Stimulated activated CD8-positive, alpha-beta memory T cell treated with anti-CD3 and anti-CD28 coated beads, Interleukin-12 subunit alpha, Interleukin-12 subunit beta, amount 100 ng/mL, for 1 hour (primary cell): ENCODE data around the gene ST3GAL3.
"Not testable (repeated sequence)": the region's sequence is repeated elsewhere in the genome, so short reads cannot be mapped to it uniquely, and the experiment has no call there.

Experiments used
- DNase-seq: peaks from one replicate; pipeline ENCODE4 v3.0.0-alpha.2; 2020; ENCODE audit warnings: low read depth

The ST3GAL3 gene

GRCh38 chr1:43704838-43705237 is 2.5 kb upstream of the ST3GAL3 start:
- DNase-seq: no peak

GRCh38 chr1:43705334-43705733 is 2.0 kb upstream of the ST3GAL3 start:
- no peak for DNase-seq

GRCh38 chr1:43705982-43706597 is 1.2 kb upstream of the ST3GAL3 start:
- no peak for DNase-seq

GRCh38 chr1:43706598-43707189 is 642 bp upstream of the ST3GAL3 start:
- no peak for DNase-seq

- DNase-seq: no peak
Measured at GRCh38 chr1:43708002-43708410, 670 bp downstream of the ST3GAL3 start.

GRCh38 chr1:43711049-43711448 is 3.7 kb downstream of the ST3GAL3 start:
- DNase-seq: no peak

- DNase-seq: no peak
Measured at GRCh38 chr1:43711524-43712386, 4.4 kb downstream of the ST3GAL3 start.

GRCh38 chr1:43716559-43717281 is 9.4 kb downstream of the ST3GAL3 start:
- DNase-seq: no peak

GRCh38 chr1:43719063-43719462 is 11.7 kb downstream of the ST3GAL3 start:
- no peak for DNase-seq

GRCh38 chr1:43719670-43720419 is 12.5 kb downstream of the ST3GAL3 start:
- not testable (repeated sequence) for DNase-seq

GRCh38 chr1:43722810-43723209 is 15.5 kb downstream of the ST3GAL3 start:
- no peak for DNase-seq

- no peak for DNase-seq
Measured at GRCh38 chr1:43729816-43730463, 22.6 kb downstream of the ST3GAL3 start.

- DNase-seq: no peak
Measured at GRCh38 chr1:43731867-43732531, 24.7 kb downstream of the ST3GAL3 start.

- DNase-seq: no peak
Measured at GRCh38 chr1:43736819-43737218, 29.5 kb downstream of the ST3GAL3 start.

GRCh38 chr1:43742026-43742425 is 34.7 kb downstream of the ST3GAL3 start:
- no peak for DNase-seq

GRCh38 chr1:43743206-43743605 is 35.9 kb downstream of the ST3GAL3 start:
- no peak for DNase-seq

- no peak for DNase-seq
Measured at GRCh38 chr1:43747736-43748135, 40.4 kb downstream of the ST3GAL3 start.

- DNase-seq: no peak
Measured at GRCh38 chr1:43750083-43750482, 42.7 kb downstream of the ST3GAL3 start.

- DNase-seq: no peak
Measured at GRCh38 chr1:43753422-43753821, 46.1 kb downstream of the ST3GAL3 start.

GRCh38 chr1:43754892-43755291 is 47.6 kb downstream of the ST3GAL3 start:
- no peak for DNase-seq
